DMS53 treated with DMSO at 0.1 percent for 48 hours (cell line): ENCODE results near the gene BUD31.
A peak's percentile ranks its signal among the peaks of the same experiment; 100 is the strongest.
"Not testable (repeated sequence)": the region's sequence is repeated elsewhere in the genome, so short reads cannot be mapped to it uniquely, and the experiment has no call there.

Experiments
- DNase-seq: peaks from one replicate; lab custom pipeline; 2025; ENCODE audit not compliant: unreplicated experiment; lab: John Stamatoyannopoulos, UW

BUD31 gene

GRCh38 chr7:99428972-99429566, 20.3 kb downstream of the BUD31 start:
- DNase-seq: no peak

DNA sequence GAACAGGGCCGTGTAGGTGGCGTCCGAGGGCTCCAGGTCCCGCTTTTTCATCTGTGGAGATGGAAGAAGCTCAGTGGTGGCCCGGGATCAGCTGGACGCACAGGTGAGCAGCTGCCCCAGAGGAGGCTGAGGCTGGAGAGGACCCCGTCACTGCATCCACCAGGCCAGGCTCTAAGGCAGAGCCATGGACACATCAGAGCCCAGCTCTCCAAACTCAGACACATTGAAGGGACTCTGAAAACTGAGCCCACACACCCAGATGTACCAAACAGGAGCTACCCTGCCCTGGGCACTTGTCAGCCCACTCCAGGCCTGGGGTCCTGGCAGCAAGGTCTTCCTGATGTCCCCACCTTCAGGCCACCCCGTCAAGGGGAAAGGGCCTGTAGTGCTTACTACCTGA, 21.0 kb downstream of the BUD31 start:
- DNase-seq: no peak

DNA sequence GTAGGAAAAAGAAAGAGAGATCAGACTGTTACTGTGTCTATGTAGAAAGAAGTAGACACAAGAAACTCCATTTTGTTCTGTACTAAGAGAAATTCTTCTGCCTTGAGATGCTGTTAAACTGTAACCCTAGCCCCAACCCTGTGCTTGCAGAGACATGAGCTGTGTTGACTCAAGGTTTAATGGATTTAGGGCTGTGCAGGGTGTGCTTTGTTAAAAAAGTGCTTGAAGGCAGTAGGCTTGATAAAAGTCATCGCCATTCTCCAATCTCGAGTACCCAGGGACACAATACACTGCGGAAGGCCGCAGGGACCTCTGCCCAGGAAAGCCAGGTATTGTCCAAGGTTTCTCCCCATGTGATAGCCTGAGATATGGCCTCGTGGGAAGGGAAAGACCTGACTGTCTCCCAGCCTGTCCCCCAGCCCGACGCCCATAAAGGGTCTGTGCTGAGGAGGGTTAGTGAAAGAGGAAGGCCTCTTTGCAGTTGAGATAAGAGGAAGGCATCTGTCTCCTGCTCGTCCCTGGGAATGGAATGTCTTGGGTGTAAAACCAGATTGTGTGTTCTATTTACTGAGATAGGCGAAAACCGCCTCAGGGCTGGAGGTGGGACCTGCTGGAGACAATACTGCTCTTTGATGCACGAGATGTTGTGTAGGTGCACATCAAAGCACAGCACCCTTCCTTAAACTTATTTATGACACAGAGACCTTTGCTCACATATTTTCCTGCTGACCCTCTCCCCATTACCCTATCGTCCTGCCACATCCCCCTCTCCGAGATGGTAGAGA, 23.2 kb downstream of the BUD31 start:
- not testable (repeated sequence) for DNase-seq

GRCh38 chr7:99433158-99433557, 24.4 kb downstream of the BUD31 start:
- DNase-seq: no peak

DNA sequence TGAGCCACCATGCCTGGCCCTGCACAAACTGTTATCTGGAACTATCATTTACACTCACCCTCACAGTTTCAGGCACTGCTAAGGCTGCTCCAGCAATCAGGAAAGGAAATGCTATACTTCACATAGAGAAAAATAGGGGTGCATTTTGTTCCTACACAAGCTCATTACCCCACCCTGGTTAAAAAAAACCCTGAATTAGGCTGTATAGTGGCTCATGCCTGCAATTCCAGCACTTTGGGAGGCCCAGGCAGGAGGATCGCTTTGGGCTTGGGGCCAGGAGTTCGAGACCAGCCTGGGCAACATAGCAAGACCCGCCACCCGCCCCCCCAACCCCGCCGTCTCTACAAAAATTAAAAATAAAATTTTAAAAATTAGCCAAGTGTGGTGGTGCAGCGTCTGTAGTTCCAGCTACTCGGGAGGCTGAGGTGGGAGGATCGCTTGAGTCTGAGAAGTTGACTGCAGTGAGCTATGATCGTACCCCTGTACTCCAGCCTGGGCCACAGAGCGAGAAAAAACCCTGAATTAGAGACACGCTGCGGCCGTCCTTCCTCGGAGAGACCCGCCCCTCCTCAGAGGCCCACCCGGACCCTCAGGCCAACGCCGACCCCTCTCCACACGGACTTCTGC, 29.3 kb downstream of the BUD31 start:
- no peak for DNase-seq

- peak; percentile 93 for DNase-seq
Observed at GRCh38 chr7:99438573-99439480, 30.1 kb downstream of the BUD31 start, which contains the start of the genes CPSF4 and PTCD1. Gene CPSF4, plus strand, starts transcription at chr7:99438943. Its CDS starts 140 bp downstream, at chr7:99439083. Gene PTCD1, minus strand, starts transcription at chr7:99438798. Its CDS starts 3,556 bp downstream, at chr7:99435242.

- DNase-seq: no peak
Observed at GRCh38 chr7:99440195-99440594, 31.4 kb downstream of the BUD31 start.

- no peak for DNase-seq
Observed at GRCh38 chr7:99446096-99446495, 37.3 kb downstream of the BUD31 start.

DNA sequence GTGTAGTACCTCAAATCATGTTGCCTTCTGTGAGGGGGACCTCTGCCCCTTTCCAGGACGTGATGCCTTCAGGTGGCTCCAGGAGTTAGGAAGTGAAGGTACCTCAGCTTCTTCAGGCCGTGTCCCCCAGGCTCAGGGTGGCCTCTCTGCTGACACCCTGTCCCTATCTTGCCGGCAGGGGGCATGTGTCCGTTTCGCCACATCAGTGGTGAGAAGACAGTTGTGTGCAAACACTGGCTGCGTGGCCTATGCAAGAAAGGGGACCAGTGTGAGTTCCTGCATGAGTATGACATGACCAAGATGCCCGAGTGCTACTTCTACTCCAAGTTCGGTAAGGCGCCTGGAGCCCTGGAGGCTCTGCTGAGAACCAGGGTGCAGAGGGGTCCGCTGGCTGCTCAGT, 39.2 kb downstream of the BUD31 start:
- no peak for DNase-seq

GRCh38 chr7:99448855-99449254, 40.1 kb downstream of the BUD31 start:
- no peak for DNase-seq

DNA sequence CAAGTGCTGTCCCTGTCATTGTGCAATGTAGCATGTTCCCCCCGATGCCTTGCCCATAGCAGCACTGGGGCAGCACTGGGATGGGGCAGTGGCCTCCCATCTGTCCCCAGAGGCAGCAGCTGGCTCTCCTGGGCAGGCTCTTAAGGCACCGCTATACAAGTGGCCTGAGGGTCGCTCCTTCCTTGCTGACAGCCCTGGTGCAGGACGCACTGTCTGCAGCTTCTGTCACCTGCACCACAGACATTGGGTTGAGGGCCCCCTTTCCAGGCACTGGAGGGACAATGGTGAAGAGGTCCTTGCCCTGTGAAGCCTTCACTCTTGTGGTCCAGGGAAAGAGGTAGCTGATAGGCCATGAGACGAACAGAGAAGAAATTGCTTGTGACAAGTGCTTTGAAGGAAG, 40.6 kb downstream of the BUD31 start:
- DNase-seq: no peak

- no peak for DNase-seq
Observed at GRCh38 chr7:99451936-99452335, 43.2 kb downstream of the BUD31 start.

- no peak for DNase-seq
Observed at GRCh38 chr7:99452541-99452940, 43.8 kb downstream of the BUD31 start.

- no peak for DNase-seq
Observed at GRCh38 chr7:99453105-99453504, 44.3 kb downstream of the BUD31 start.

DNA sequence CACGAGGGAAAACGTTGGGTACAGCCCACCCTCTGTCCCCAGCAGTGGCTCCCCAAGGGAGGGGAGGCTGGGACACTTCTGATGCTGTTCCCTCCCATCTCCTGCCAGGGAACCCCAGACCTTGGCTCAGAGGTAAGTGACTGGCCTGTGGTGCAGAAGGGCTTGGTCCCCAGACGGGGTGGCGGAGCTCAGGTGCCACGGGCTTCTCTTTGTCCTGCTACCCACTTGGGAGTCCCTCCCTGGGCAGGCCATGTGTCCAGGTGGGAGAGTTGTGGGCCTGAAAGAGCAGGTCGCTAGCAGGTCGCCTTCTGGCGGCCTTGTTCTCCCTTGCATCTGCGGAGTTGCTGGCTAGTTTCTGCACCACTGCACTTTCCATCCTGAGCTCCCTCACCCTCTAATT, 47.1 kb downstream of the BUD31 start:
- DNase-seq: no peak

DNA sequence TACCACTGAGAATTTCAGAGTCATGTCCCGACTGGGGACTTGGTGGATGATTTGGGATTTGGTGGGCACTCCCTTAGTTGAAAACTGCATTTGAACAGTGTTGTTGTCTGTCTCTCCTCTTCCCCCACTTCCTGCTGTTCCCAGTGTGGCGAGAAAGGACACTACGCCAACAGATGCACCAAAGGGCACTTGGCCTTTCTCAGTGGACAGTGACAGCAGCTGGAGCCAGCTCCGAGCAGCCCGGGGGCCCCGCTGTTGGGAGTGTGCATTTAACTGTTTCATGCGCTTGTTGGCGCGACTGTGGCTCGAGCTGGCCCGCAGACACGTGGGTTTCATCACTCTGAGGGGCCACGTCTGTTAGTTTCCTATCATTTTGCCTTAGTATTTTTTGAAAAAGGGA, 47.5 kb downstream of the BUD31 start:
- no peak for DNase-seq

GRCh38 chr7:99457050-99457649, 48.4 kb downstream of the BUD31 start:
- DNase-seq: no peak

GRCh38 chr7:99457650-99458493, 49.1 kb downstream of the BUD31 start:
- DNase-seq: no peak

DNA sequence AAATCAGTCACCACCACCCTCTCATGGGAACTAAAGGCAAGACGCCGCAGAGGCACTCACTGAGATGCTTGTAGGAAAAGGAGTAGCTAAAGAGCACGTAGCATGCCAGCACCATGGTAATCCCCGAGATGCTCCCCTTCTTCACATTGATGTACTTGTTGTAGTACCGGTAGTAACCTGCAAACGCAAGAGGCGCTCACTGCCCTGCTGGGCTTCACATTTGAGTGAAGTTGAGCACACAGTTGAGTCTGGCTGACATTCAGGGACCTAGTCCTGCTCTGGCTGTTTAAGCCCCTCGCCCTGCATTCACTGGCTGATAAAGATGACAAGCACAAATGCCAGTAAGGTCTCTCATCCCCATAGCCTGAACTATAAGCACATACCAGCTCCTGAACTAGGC, 50.3 kb downstream of the BUD31 start:
- no peak for DNase-seq

DNA sequence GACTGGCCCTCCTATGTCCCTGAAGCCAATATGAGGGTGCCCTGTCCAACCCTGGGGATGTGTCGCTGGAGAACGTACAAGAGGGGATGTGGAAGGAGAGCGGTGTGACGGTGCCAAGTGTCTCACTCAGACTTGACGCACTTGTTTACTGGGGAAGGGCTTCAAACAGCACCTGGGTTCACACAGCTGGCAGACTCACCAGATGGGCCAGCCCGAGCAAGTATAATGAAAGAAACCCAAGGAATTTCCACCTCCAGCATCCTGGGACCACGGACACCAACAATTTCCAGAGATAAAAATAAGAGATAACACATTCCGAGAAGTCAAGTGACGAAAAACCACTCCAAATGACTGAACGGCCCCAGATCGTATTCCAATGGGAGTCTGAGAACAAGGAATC, 51.9 kb downstream of the BUD31 start:
- DNase-seq: no peak
